Activated CD4-positive, alpha-beta T cell treated with anti-CD3 and anti-CD28 coated beads, Interleukin-2, amount 50 U/mL, for 1 hour (primary cell): ENCODE data around the gene OR2T10.
A peak's percentile ranks its signal among the peaks of the same experiment; 100 is the strongest.
"Not testable (repeated sequence)": the region's sequence is repeated elsewhere in the genome, so short reads cannot be mapped to it uniquely, and the experiment has no call there.

ENCODE experiments used
- DNase-seq: peaks from one replicate; pipeline ENCODE4 v3.0.0-alpha.2; 2020

OR2T10 gene

GRCh38 chr1:248597589-248597988 is at the start of gene OR2T10:
OR2T10 (minus strand) TSS chr1:248597700; CDS start chr1:248593768, 3,932 bp downstream.
- no peak for DNase-seq

- not testable (repeated sequence) for DNase-seq
Observed at GRCh38 chr1:248645178-248645577, 47.7 kb upstream of the OR2T10 start, which contains the start of gene OR2T35. OR2T35 (minus strand) TSS chr1:248645278; CDS start chr1:248639258, 6,020 bp downstream.

GRCh38 chr1:248642971-248643651 is 45.6 kb upstream of the OR2T10 start:
- not testable (repeated sequence) for DNase-seq

GRCh38 chr1:248641583-248641982 is 44.1 kb upstream of the OR2T10 start:
- not testable (repeated sequence) for DNase-seq

GRCh38 chr1:248640906-248641305 is 43.4 kb upstream of the OR2T10 start:
- not testable (repeated sequence) for DNase-seq

- DNase-seq, result not testable (repeated sequence)
Observed at GRCh38 chr1:248639652-248640051, 42.2 kb upstream of the OR2T10 start.

- not testable (repeated sequence) for DNase-seq
Observed at GRCh38 chr1:248636612-248637011, 39.1 kb upstream of the OR2T10 start.

- not testable (repeated sequence) for DNase-seq
Observed at GRCh38 chr1:248634991-248635390, 37.5 kb upstream of the OR2T10 start, which contains the start of gene OR2T11. OR2T11 (minus strand) TSS chr1:248635091; CDS start chr1:248627128, 7,963 bp downstream.

- no peak for DNase-seq
Observed at GRCh38 chr1:248631354-248632008, 34.0 kb upstream of the OR2T10 start.

- no peak for DNase-seq
Observed at GRCh38 chr1:248630551-248630950, 33.1 kb upstream of the OR2T10 start.

GRCh38 chr1:248627971-248628844 is 30.7 kb upstream of the OR2T10 start:
- no peak for DNase-seq

GRCh38 chr1:248625971-248626370 is 28.5 kb upstream of the OR2T10 start:
- DNase-seq, result no peak

- no peak for DNase-seq
Observed at GRCh38 chr1:248625166-248625565, 27.7 kb upstream of the OR2T10 start.

- no peak for DNase-seq
Observed at GRCh38 chr1:248622570-248623001, 25.1 kb upstream of the OR2T10 start.

GRCh38 chr1:248621770-248622169 is 24.3 kb upstream of the OR2T10 start:
- DNase-seq, result no peak

GRCh38 chr1:248618878-248619277 is 21.4 kb upstream of the OR2T10 start:
- DNase-seq, result peak; percentile 38

GRCh38 chr1:248618119-248618518 is 20.6 kb upstream of the OR2T10 start:
- no peak for DNase-seq

GRCh38 chr1:248613742-248614141 is 16.2 kb upstream of the OR2T10 start:
- DNase-seq, result no peak

GRCh38 chr1:248611883-248612414 is 14.4 kb upstream of the OR2T10 start:
- DNase-seq, result no peak

- no peak for DNase-seq
Observed at GRCh38 chr1:248610301-248610700, 12.8 kb upstream of the OR2T10 start.

GRCh38 chr1:248599396-248599795 is 1.9 kb upstream of the OR2T10 start:
- DNase-seq, result no peak

- no peak for DNase-seq
Observed at GRCh38 chr1:248596615-248597014, 885 bp downstream of the OR2T10 start.

GRCh38 chr1:248593226-248593625 is 4.3 kb downstream of the OR2T10 start:
- DNase-seq, result no peak
